Raji (cell line): ENCODE measurements around the gene DYSF.

Experiments used
- POLR2A ChIP-seq: IDR thresholded peaks from 2 replicates; pipeline ENCODE4 v1.6.1; 2011; ENCODE audit warnings: low read depth, low read length, control low read depth; ENCODE audit not compliant: insufficient read depth

DYSF gene

DNA sequence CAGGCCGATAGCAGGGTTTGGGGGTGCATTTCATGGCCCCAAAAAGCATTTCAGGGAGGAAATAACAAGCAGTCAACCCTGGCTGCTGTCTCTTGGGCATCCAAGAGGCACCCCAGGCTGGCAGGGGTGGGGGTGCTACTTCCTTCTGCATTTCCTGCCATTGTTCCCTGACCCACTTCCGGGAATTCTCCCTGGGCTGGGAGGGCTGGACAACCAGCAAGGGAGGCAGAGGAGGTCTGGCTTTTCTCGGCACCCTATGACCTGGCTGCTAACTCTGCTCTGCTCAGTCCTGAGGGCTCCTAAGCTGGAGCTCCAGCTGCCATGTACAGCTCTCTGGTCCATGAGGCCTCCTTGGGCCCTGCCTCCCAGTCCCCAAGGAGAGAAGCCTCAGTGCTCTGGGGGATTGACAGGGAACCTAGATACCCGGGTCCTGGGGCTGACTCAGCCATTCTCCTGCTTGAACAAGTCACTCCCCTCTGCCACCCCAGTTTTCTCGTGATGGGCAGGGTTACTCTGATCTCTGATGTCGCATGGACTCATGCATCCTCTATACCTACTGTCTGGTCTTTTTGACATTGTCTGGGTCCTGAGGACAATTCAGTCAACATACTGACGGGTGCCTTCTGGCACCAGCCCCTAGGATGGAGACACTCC lies 47.2 kb downstream of the DYSF start:
- TF ChIP-seq POLR2A: no peak

GRCh38 chr2:71502941-71503738 lies 49.8 kb downstream of the DYSF start:
- no peak for TF ChIP-seq POLR2A

DNA sequence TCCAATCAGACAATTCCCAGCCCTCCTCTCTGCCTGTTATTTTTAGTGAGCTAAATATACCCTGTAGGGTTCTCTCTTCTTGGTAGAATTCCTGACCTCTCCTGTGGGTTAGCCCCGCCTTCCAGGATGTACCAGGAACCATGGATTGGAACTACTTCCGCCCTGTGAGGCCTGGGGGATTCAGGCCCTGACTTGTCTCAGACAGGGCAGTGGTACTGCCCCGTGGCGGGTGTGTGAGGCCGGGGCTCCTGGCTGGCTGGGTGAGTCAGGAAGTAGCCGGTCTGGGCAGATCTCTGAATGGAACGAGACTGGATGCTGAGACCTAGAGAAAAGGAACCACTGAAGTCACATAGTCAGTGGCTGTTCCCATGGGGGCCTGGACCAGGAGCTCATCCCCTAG lies 50.5 kb downstream of the DYSF start:
- TF ChIP-seq POLR2A: no peak

DNA sequence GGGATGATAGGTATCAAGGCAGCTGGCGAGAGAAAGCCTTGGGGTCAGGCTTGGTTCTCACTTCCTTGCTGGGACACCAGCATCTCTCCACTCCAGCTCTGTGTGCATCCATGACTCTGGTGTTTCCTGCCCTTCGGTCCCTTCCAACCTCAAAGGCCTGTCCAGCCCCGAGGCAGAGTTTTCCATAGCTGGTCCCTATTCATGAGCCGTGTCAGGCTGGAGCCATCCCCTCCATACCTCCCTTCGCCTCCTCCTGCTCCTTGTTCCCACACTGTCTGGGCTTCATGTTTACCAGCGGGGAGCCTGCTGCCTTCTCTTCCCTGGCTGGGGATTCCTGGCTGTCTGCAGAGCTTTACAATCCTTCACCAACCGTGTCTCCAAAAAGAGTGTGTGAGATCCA lies 51.2 kb downstream of the DYSF start:
- TF ChIP-seq POLR2A: no peak

DNA sequence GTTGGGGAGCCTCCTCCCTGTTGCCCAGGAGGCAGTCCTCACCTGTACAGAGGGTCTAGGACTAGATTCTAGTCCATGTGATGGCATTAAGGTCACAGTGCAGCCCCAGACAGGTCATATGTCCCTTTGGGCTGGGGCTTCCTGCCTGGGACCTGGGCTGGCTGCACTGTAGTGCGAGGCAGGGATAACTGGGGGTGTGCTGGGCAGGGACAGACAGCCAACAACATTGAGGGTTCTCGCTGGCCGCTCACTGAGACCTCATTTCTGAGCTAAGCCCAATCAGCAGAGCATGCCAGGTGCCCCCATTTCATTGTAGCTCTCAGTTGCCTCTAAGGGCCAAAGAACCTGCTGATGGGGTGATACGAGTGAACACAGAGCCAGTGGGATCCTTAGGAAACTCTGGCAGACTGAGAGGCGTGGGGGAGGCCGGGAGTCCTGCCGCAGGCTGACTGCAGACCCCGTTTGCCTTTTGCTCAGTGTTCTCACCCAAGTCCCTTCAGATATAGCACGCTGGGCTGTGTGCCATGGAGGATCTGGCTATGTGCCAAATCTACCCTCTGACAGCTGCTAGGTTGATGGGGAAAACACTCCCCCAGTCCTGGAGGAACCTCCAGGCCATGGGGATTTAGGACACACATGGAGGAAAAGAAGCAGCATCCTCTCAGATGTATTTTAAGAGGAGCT lies 51.9 kb downstream of the DYSF start:
- TF ChIP-seq POLR2A: no peak

DNA sequence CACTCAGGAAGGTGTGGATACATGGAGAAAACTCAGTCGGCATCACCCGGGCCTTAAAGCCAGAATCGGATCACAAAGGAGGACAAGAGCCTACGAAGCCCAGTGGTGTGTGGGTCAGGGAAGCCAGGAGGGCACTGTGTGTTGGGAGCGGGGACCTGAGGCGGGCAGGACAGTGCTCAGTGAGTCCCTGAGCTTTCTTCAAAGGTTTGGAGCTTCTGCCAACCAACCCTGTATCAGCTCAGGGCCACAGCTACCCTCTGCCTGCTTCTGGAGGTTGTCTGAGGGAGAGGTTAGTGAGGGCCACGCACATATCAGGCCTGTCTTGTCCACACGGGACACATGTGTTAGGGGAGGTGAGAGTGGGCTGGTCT lies 52.4 kb downstream of the DYSF start:
- TF ChIP-seq POLR2A: no peak

- no peak for TF ChIP-seq POLR2A
Measured at GRCh38 chr2:71506222-71507153, 53.1 kb downstream of the DYSF start.

- TF ChIP-seq POLR2A: no peak
Measured at GRCh38 chr2:71507476-71507875, 54.1 kb downstream of the DYSF start.

DNA sequence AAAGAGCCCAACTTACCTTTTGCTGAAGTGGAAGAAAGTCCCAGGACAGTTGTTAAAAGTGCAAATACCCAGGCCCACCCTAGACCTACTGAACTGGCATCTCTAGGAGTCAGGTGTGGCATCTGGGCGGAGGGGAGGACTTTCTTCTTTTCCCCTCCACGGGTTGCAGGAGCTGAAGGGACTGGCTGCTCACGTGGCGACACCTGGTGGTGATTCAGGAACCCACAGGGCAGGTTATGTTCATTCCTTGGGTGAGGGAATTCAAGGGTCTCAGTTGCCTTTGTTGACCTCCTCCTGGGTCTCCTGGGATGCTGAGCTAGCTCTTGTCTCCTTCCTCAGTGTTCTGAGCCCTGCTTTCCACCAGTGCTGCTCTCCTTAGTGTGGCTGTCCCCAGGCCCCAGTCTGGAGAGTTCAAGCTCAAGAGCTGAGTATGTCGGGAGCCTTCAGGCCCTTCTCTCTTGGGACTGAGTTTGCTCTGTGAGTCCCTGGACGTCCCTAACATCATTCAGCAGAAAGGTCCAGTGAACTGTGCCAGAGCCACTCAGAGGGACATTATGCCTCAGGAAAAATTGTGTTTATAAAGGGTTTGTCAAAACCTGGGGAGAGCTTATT lies 56.9 kb downstream of the DYSF start:
- TF ChIP-seq POLR2A: no peak

- TF ChIP-seq POLR2A: no peak
Measured at GRCh38 chr2:71510938-71511337, 57.6 kb downstream of the DYSF start.

DNA sequence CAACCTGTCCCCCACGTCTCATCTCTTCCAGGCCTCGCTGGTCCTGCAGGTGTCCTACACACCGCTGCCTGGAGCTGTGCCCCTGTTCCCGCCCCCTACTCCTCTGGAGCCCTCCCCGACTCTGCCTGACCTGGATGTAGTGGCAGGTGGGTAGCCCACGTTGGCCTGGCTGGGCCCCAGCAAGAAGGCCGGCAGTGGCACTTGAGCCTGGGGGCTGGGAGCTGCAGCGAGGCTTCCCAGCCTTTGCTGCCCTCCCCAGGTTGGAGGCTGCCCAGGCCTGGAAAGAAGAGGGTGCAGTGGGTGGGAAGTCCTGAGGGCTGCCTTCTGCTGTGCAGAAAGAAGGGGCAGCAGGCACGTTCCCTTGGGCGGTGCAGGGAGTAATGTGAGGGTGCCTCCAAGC lies 58.4 kb downstream of the DYSF start:
- no peak for TF ChIP-seq POLR2A

DNA sequence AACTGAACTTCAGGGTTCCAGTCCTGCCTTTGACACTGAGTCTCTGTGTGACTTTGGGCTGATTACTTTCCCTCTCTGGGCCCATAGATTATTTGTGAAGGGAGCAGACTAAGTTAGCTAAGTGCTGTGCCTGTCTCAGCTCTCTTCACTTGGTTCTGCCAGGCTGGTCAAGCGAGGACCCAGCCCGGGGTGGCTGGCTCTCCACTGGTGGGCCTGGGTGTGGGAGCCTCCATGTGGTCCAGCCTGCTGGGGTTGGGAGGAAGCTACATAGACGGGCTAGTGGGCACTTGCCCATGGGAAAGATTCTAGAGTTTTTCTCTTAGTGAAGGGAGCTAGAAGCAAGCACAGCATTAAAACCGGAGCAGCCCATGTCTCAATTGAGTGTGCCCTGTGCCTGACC lies 59.0 kb downstream of the DYSF start:
- TF ChIP-seq POLR2A: no peak

- TF ChIP-seq POLR2A: no peak
Measured at GRCh38 chr2:71513096-71513495, 59.7 kb downstream of the DYSF start.

GRCh38 chr2:71513721-71514120 lies 60.4 kb downstream of the DYSF start:
- no peak for TF ChIP-seq POLR2A

- no peak for TF ChIP-seq POLR2A
Measured at GRCh38 chr2:71516253-71516888, 63.0 kb downstream of the DYSF start.

- TF ChIP-seq POLR2A: no peak
Measured at GRCh38 chr2:71517851-71518250, 64.5 kb downstream of the DYSF start.
